WERI-Rb-1 (cell line): ENCODE measurements around the gene CPT1A.
A peak's percentile ranks its signal among the peaks of the same experiment; 100 is the strongest.

ENCODE experiments used
- DNase-seq: peaks from one replicate; pipeline ENCODE4 v3.0.0-alpha.2; 2020
- H3K27ac ChIP-seq: fragments of 250-450 bp; sonication (Bioruptor Pico); 2 replicates; pipeline ENCODE4 v1.5.1; 2020; ENCODE audit warnings: mild to moderate bottlenecking, moderate library complexity
- H3K27me3 ChIP-seq: fragments of 250-450 bp; sonication (Bioruptor Pico); 2 replicates; pipeline ENCODE4 v1.5.1; 2021; ENCODE audit warnings: mild to moderate bottlenecking, low read depth, moderate library complexity; ENCODE audit not compliant: insufficient read depth, severe bottlenecking
- H3K36me3 ChIP-seq: fragments of 250-450 bp; sonication (Bioruptor Pico); 2 replicates; pipeline ENCODE4 v1.5.1; 2020; ENCODE audit warnings: mild to moderate bottlenecking, moderate library complexity
- H3K4me3 ChIP-seq: 2 replicates; pipeline ENCODE4 v1.5.1; 2011; ENCODE audit warnings: low read depth, mild to moderate bottlenecking, control low read depth, low read length
- H3K9me3 ChIP-seq: fragments of 250-450 bp; sonication (Bioruptor Pico); 2 replicates; pipeline ENCODE4 v1.5.1; 2021; ENCODE audit warnings: mild to moderate bottlenecking, moderate library complexity; ENCODE audit not compliant: severe bottlenecking
- TF ChIP-seq, protein P1 (sequence below): IDR thresholded peaks from 2 replicates; pipeline ENCODE4 v1.5.1; 2011; ENCODE audit warnings: low read depth, mild to moderate bottlenecking, control low read depth, inconsistent platforms, low read length

CPT1A gene

DNA sequence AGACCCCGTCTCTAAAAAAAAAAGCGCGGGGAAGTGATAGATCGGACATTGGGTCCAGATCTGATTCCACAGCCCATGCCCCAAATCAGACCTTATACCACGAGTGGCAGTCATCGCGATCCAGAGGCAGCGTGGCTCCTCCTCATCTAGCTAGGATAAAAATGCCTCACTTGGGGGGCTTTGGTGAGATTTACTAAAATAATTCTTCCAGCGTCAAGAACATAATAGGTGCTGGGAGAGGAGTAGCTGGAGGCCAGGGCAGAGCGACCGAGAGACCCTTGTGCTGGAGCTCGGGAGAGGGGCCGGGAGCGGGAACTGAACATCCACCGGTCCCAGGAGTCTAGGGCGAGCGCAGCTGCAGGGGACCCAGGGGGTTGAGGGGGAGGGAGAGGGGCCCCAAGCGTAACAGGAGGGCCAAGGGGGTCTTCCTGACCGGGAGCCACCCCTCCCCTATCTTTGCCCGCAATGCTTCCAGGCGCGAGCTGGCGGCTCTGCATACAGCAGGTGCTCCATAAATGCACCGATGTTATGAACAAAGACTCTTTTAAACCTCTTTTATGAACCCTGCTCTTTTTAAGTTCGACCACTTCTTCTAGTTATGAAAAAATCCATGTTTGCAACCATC, 823 bp upstream of the CPT1A start:
- TF ChIP-seq, protein P1, sequence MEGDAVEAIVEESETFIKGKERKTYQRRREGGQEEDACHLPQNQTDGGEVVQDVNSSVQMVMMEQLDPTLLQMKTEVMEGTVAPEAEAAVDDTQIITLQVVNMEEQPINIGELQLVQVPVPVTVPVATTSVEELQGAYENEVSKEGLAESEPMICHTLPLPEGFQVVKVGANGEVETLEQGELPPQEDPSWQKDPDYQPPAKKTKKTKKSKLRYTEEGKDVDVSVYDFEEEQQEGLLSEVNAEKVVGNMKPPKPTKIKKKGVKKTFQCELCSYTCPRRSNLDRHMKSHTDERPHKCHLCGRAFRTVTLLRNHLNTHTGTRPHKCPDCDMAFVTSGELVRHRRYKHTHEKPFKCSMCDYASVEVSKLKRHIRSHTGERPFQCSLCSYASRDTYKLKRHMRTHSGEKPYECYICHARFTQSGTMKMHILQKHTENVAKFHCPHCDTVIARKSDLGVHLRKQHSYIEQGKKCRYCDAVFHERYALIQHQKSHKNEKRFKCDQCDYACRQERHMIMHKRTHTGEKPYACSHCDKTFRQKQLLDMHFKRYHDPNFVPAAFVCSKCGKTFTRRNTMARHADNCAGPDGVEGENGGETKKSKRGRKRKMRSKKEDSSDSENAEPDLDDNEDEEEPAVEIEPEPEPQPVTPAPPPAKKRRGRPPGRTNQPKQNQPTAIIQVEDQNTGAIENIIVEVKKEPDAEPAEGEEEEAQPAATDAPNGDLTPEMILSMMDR, result no peak
- Histone ChIP-seq H3K36me3 (no peaks in the 10 kb centered on the region), H3K27ac (no peak overlapping the region), H3K4me3 (no peak overlapping the region), H3K27me3 (no peaks in the 10 kb centered on the region), H3K9me3 (peaks cover 10% of the 10 kb centered on the region)
- no peak for DNase-seq

DNA sequence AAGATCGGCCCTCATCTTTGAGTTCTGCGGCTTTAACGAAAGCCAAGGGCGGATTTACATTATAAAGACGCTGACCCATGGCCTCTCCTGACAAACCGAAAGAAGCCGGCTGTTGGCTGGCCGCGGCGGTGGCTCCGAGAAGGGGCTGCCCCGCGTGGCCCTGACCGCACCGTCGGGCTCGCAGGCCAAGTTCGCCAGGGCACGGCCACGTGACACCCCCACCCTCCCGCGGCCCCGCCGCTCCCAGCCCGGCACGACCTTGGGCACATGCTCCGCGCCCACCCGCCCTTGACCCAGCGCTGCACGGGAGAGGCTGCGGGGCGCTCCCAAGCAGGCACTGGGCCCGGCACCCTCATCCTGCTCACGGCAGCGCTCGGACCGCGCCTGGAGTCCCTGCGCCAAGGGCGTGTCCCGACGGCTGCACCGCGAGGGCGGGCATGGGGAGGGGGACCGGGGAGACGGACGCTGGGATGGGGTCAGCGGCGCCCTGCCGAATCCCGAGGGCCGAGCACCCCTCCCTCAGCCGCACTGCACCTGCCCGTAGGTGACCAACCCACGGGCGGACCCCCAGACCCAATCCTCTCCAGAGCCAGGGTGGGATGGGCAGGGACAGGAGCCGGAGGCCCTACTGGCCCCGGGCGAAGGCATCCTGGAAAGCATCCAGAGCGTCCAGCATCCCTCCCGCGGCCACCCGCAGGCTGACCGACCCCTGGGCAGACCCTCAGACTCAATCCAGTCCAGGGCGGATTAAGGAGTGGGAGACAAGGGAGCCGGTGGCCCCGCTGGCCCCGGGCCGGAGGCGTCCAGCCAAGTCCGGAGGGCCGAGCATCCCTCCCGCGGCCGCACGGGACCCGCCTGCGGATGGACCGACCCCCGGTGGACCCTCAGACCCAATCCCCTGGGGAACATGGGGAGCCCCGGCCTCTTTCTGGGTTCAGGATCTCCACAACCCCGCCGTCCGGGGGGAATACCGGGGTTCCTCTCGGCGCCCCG, 759 bp downstream of the CPT1A start:
- TF ChIP-seq, protein P1, result no peak
- H3K36me3 ChIP-seq, result no peaks in the 10 kb centered on the region
- H3K4me3 ChIP-seq, result no peak overlapping the region
- DNase-seq, result no peak
- no peak overlapping the region for H3K27ac ChIP-seq
- no peaks in the 10 kb centered on the region for H3K27me3 ChIP-seq
- peaks cover 10% of the 10 kb centered on the region for H3K9me3 ChIP-seq

DNA sequence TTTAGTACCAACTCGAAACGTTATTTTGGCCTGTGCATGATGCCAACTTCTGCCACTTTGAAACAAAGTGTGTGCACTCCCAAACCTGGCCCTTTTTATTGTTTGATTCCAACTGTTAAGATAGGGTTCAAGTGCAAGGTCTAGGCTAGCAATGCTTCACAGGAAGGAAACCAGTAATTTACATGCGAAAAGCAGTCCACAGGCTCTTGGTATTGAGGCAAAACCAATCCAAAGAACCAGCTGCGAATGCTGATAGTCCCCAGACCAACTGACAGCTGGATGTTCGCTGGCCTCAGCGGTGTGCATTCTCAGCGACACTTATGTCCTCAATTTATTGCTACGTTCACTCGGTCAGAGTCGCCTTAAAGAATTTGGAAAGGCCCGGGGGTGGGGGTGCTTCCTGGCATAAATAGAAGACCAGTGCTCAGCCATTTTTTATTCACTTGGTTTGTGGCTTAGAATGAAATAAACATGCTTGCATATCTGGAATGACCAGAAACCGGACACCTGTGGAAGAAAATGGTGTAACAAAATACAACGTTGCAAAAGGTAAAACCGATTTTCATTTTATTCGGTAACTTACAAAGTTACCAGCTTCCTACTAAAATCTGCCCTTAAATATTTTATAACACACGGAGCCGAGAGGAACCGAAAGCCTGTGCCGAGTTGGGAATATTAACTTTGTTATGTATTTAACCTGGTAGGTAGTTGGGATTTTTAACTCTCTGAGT, 1.6 kb downstream of the CPT1A start:
- no peaks in the 10 kb centered on the region for H3K36me3 ChIP-seq
- H3K27me3 ChIP-seq, result no peaks in the 10 kb centered on the region
- H3K9me3 ChIP-seq, result peaks cover 10% of the 10 kb centered on the region
- TF ChIP-seq, protein P1, result no peak
- no peak for DNase-seq
- peak overlapping the region; percentile 58 for H3K4me3 ChIP-seq
- peak overlapping the region; percentile 83 for H3K27ac ChIP-seq

DNA sequence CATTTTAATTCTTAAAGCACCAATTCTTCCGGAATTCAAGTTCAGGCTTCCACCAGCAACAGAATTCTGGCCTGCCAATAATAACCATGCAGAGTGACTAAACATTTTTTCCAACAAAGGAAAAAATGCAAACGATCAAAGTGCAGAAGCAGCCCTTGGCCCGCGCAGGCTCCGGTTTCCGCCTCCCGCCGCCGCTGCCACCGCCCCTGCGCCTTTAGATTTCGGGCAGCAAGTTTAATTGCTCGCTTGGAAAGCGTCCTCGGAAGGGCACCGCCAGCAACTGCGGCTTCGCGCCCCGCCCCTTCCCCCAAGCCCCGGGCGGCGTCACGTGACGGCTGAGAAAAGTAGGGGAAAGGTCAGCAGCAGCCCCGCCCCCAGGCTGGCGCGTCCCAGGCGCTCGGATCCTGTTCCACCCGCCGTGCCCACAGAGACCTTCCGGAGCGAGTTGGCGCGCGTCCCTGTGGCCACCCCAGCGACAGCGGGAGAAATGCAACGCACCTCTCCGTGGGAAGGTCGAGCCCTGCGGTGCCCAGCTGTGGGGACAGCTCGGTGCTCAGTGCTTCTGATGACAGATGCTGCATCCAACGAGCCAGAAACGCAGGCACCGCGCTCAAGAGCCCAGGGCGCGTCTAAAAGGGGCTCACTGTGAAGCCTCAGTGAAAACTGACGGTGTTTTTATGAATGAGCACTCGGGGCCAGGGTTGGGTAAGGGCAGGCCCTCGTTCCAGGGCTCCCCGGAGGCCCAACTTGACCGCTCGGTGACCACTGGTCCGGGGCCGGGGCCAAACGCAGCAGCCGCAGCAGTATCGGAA, 2.5 kb downstream of the CPT1A start:
- Histone ChIP-seq H3K27me3 (no peaks in the 10 kb centered on the region), H3K4me3 (peak overlapping the region; percentile 58), H3K36me3 (no peaks in the 10 kb centered on the region), H3K27ac (peak overlapping the region; percentile 83), H3K9me3 (peaks cover 10% of the 10 kb centered on the region)
- TF ChIP-seq, protein P1, result no peak
- DNase-seq, result peak; percentile 97

DNA sequence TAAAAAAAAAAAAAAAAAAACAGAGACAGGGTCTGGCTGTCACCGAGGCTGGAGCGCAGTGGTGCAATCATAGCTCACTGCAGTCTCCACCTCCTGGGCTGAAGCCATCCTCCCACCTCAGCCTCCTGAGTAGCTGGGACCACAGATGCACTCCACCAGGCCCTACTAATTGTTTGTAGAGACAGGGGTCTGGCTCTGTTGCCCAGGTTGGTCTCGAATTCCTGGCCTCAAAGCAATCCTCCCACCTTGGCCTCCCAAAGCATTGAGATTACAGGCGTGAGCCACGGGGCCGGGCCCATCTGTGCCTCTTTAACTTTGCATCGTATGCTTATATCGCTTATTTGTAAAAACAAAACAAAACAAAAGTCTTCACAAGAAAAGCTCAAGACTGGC, 3.1 kb downstream of the CPT1A start:
- TF ChIP-seq, protein P1, result no peak

More for the DNA sequence above, 3.1 kb downstream of the CPT1A start:
- no peak for DNase-seq
- H3K9me3 ChIP-seq, result peaks cover 10% of the 10 kb centered on the region
- peak overlapping the region; percentile 83 for H3K27ac ChIP-seq
- no peaks in the 10 kb centered on the region for H3K36me3 ChIP-seq
- no peaks in the 10 kb centered on the region for H3K27me3 ChIP-seq
- H3K4me3 ChIP-seq, result peak overlapping the region; percentile 58
